Endothelial cell of umbilical vein (primary cell): Measurements from ENCODE around the gene IPO13. TPM values are rescaled to one million over a fixed set of nuclear protein-coding genes. Genes with fewer than 3 reads are reported as not detected.

ENCODE experiments used
- BruUV-seq: library from RNA; stranded (reverse); fragments of 400-500 nt; replicated peaks from 2 replicates; lab custom pipeline; 2021; lab: Mats Ljungman, UMichigan
- CTCF ChIA-PET: fragments of 300-600, 350-600 bp; sonication (Branson Sonifier 250); formaldehyde crosslinking; loops from one replicate; lab custom pipeline; 2021; ENCODE audit warnings: antibody characterized with exemption, inconsistent platforms; lab: Charles Lee
- POLR2A ChIA-PET: fragments of 300-600, 350-600 bp; sonication (Branson Sonifier 250); formaldehyde crosslinking; loops from one replicate; lab custom pipeline; 2021; ENCODE audit warnings: antibody characterized with exemption, inconsistent platforms; lab: Charles Lee
- DNase-seq: peaks from one replicate; pipeline ENCODE4 v3.0.0-alpha.2; 2011; ENCODE audit warnings: low read depth, low spot score
- FAIRE-seq: peaks from 2 replicates; lab custom pipeline; 2011; peaks lifted over from hg19 to GRCh38; lab: Jason Lieb, UNC
- H2AFZ ChIP-seq: 2 replicates; pipeline ENCODE4 v1.6.0; 2012; ENCODE audit warnings: low read depth, low read length, control low read depth, inconsistent platforms
- H3K27ac ChIP-seq: 2 replicates; pipeline ENCODE4 v1.5.1; 2011; ENCODE audit warnings: low read depth, mild to moderate bottlenecking, control low read depth, low read length, moderate library complexity; ENCODE audit not compliant: insufficient read depth
- H3K27me3 ChIP-seq, 2 experiments: 2 replicates each; pipeline versions ENCODE4 v1.6.0 to v1.6.1; 2011; ENCODE audit warnings: low read length in 2 of 2, mixed read lengths in 1 of 2; ENCODE audit not compliant: control insufficient read depth in 2 of 2, insufficient read depth in 2 of 2
- H3K36me3 ChIP-seq, 2 experiments: 2 replicates in 1 of 2; 3 replicates in 1 of 2; pipeline ENCODE4 v1.5.1; 2011; ENCODE audit warnings: low read length in 2 of 2, mild to moderate bottlenecking in 1 of 2, moderate library complexity in 1 of 2; ENCODE audit not compliant: control insufficient read depth in 2 of 2, insufficient read depth in 2 of 2; ENCODE audit errors: extremely low read depth in 1 of 2
- H3K4me1 ChIP-seq: 3 replicates; pipeline ENCODE4 v1.5.1; 2011; ENCODE audit warnings: mild to moderate bottlenecking, low read length; ENCODE audit not compliant: control insufficient read depth, insufficient read depth; ENCODE audit errors: extremely low read depth
- H3K4me2 ChIP-seq: 2 replicates; pipeline ENCODE4 v1.6.1; 2011; ENCODE audit warnings: low read length, control low read depth, mixed read lengths; ENCODE audit not compliant: insufficient read depth
- H3K4me3 ChIP-seq, 3 experiments: fragments of 200-600 bp in 1 of 3; sonication (generic), shearing (Covaris generic) in 1 of 3; replicated peaks in 1 of 3; 2 replicates each; pipeline ENCODE4 v1.5.1; 2011 to 2016; ENCODE audit warnings: control low read depth in 3 of 3, low read length in 3 of 3, mild to moderate bottlenecking in 2 of 3, inconsistent platforms in 1 of 3, low read depth in 1 of 3, moderate library complexity in 1 of 3; ENCODE audit not compliant: insufficient read depth in 1 of 3
- H3K79me2 ChIP-seq: 2 replicates; pipeline ENCODE4 v1.6.0; 2012; ENCODE audit warnings: low read length, inconsistent platforms; ENCODE audit not compliant: control insufficient read depth, insufficient read depth
- H3K9ac ChIP-seq: replicated peaks from 2 replicates; pipeline ENCODE3; 2011; ENCODE audit warnings: low read length, control low read depth; ENCODE audit not compliant: insufficient read depth; ENCODE audit errors: extremely low read depth
- H3K9me1 ChIP-seq: replicated peaks from 3 replicates; pipeline ENCODE4 v1.6.0; 2011; ENCODE audit warnings: mild to moderate bottlenecking, low read length; ENCODE audit not compliant: control insufficient read depth, insufficient read depth; ENCODE audit errors: extremely low read depth
- H3K9me3 ChIP-seq: replicated peaks from 2 replicates; pipeline ENCODE4 v1.5.1; 2012; ENCODE audit warnings: low read length, inconsistent platforms; ENCODE audit not compliant: control insufficient read depth, insufficient read depth
- H4K20me1 ChIP-seq: replicated peaks from 2 replicates; pipeline ENCODE3; 2011; ENCODE audit warnings: mild to moderate bottlenecking, low read length; ENCODE audit not compliant: control insufficient read depth, insufficient read depth; ENCODE audit errors: extremely low read depth
- EZH2 ChIP-seq: IDR thresholded peaks from 2 replicates; pipeline ENCODE4 v1.6.1; 2012; ENCODE audit warnings: borderline replicate concordance, low read depth, mild to moderate bottlenecking, moderate library complexity, low read length, inconsistent platforms; ENCODE audit not compliant: severe bottlenecking
- FOS ChIP-seq: IDR thresholded peaks from 2 replicates; pipeline ENCODE4 v1.6.1; 2011; ENCODE audit warnings: mild to moderate bottlenecking, low read length, moderate library complexity, borderline replicate concordance; ENCODE audit not compliant: insufficient read depth
- GATA2 ChIP-seq: IDR thresholded peaks from 2 replicates; pipeline ENCODE4 v1.7.0; 2011; ENCODE audit warnings: low read depth, mild to moderate bottlenecking, moderate library complexity, mixed read lengths, low read length; ENCODE audit not compliant: insufficient read length, insufficient read depth
- JUN ChIP-seq: IDR thresholded peaks from 2 replicates; pipeline ENCODE4 v1.6.1; 2011; ENCODE audit warnings: borderline replicate concordance, low read depth; ENCODE audit not compliant: insufficient read length, insufficient read depth
- MYC ChIP-seq: IDR thresholded peaks from one replicate; pipeline ENCODE4 v1.6.1; 2011; ENCODE audit warnings: mild to moderate bottlenecking, low read depth, low read length
- POLR2A ChIP-seq: IDR thresholded peaks from 2 replicates; pipeline ENCODE4 v1.6.1; 2012; ENCODE audit warnings: low read depth, mild to moderate bottlenecking, control low read depth, low read length
- POLR2AphosphoS5 ChIP-seq: IDR thresholded peaks from 2 replicates; pipeline ENCODE4 v1.6.1; 2012; ENCODE audit warnings: low read depth, mild to moderate bottlenecking, control low read depth, low read length, moderate library complexity; ENCODE audit not compliant: insufficient read depth
- dilution Hi-C: fragments of 300-500 bp; cut with MboI; formaldehyde crosslinking; loops from one replicate; pipeline ENCODE4 v1.15.0; 2019; ENCODE audit warnings: low sequenced_read_pairs; ENCODE audit not compliant: extremely low pct_ligation_motif_present
- intact Hi-C: fragments of 100-400 bp; cut with micrococcal nuclease; formaldehyde crosslinking; loops from one replicate; pipeline ENCODE4 v1.10.0; 2022
- polyA plus RNA-seq, 4 experiments: library from polyadenylated mRNA; depleted of rRNA in 3 of 4; stranded (reverse) in 3 of 4; unstranded in 1 of 4; fragments of >200 nt; gene quantifications; 2 replicates each; pipeline versions ENCODE4 v1.2.1 to v1.2.3, GENCODE V29; 2011 to 2012; ENCODE audit warnings: missing spikeins in 1 of 4
- total RNA-seq: library from RNA; stranded (reverse); gene quantifications from 2 replicates; pipeline ENCODE4 v1.2.3, GENCODE V29; 2021
- TF ChIP-seq, protein P1 (sequence below), 2 donors: IDR thresholded peaks; 1 replicate in 1 of 2; 2 replicates in 1 of 2; pipeline ENCODE4 v1.5.1; 2011; ENCODE audit warnings: low read length in 2 of 2, mild to moderate bottlenecking in 2 of 2, moderate library complexity in 2 of 2, control low read depth in 1 of 2, inconsistent platforms in 1 of 2, low read depth in 1 of 2; ENCODE audit not compliant: insufficient read depth in 1 of 2; ENCODE audit errors: extremely low read depth in 1 of 2
- TF ChIP-seq, protein P2 (sequence below): IDR thresholded peaks from 2 replicates; pipeline ENCODE4 v1.6.1; 2011; ENCODE audit not compliant: insufficient read depth, insufficient read length

Gene IPO13
- total and polyA plus RNA-seq, 2 donors (not counting 3 experiments of a cell fraction or from before 2014, with no cell fraction given): 28.9 to 29.3 TPM

DNA sequence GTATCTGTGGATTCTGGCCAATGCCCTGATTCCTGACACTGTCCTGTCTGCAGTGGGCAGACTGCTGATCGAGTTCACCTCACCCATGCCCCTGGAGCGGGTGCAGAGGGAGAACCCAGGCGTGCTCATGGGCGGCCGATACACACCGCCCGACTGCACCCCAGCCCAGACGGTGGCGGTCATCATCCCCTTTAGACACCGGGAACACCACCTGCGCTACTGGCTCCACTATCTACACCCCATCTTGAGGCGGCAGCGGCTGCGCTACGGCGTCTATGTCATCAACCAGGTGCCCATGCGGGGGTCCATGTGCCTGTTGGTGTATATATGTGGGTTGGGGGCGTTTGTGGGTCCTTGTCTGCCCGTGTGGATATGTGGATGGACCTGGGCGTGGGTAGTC is 34.9 kb downstream of the IPO13 start:
- Histone ChIP-seq H3K27me3 (no peaks in the 10 kb centered on the region), H3K4me1 (peaks cover 17% of the 10 kb centered on the region), H3K4me3 (no peak overlapping the region), H3K36me3 (peaks cover 0 to 17% of the 10 kb centered on the region in 2 experiments), H3K4me2 (no peak overlapping the region), H3K9me1 (no peaks in the 10 kb centered on the region), H4K20me1 (no peaks in the 10 kb centered on the region), H3K9ac (no peak overlapping the region), H3K79me2 (peaks cover 29% of the 10 kb centered on the region), H2AFZ (no peak overlapping the region), H3K27ac (no peak overlapping the region), H3K9me3 (no peaks in the 10 kb centered on the region)
- BruUV-seq: no TSS peak
- POLR2A ChIA-PET: no interaction called here
- intact Hi-C loops (no loop called here), dilution Hi-C loops (no loop called here)
- no peak for FAIRE-seq
- no peak for DNase-seq
- TF ChIP-seq FOS (no peak), JUN (no peak), POLR2A (no peak), EZH2 (no peak), GATA2 (no peak), POLR2AphosphoS5 (no peak), MYC (no peak)
- TF ChIP-seq, protein P1, sequence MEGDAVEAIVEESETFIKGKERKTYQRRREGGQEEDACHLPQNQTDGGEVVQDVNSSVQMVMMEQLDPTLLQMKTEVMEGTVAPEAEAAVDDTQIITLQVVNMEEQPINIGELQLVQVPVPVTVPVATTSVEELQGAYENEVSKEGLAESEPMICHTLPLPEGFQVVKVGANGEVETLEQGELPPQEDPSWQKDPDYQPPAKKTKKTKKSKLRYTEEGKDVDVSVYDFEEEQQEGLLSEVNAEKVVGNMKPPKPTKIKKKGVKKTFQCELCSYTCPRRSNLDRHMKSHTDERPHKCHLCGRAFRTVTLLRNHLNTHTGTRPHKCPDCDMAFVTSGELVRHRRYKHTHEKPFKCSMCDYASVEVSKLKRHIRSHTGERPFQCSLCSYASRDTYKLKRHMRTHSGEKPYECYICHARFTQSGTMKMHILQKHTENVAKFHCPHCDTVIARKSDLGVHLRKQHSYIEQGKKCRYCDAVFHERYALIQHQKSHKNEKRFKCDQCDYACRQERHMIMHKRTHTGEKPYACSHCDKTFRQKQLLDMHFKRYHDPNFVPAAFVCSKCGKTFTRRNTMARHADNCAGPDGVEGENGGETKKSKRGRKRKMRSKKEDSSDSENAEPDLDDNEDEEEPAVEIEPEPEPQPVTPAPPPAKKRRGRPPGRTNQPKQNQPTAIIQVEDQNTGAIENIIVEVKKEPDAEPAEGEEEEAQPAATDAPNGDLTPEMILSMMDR (IDR thresholded peaks at IDR 0.05; ENCODE audit: extremely low read depth in 1 of 2, insufficient read depth in 1 of 2, low read depth in 1 of 2, low read length in 2 of 2): no peak
- TF ChIP-seq, protein P2, sequence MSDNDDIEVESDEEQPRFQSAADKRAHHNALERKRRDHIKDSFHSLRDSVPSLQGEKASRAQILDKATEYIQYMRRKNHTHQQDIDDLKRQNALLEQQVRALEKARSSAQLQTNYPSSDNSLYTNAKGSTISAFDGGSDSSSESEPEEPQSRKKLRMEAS: no peak
- CTCF ChIA-PET: no interaction called here
